Upper lobe of left lung (tissue), 6 donors: Measurements from ENCODE around the gene SHLD1. TPM values are rescaled to one million over a fixed set of nuclear protein-coding genes. Genes with fewer than 3 reads are reported as not detected.

Experiments
- ATAC-seq, 2 donors: fragments of 200-7000 bp; cut with Tn5 transposase; one replicate each; pipeline ENCODE4 v1.9.1; 2022; ENCODE audit warnings: mild to moderate bottlenecking in 2 of 2, moderate library complexity in 2 of 2; ENCODE audit not compliant: low FRiP score in 2 of 2
- DNase-seq, 2 donors: peaks; one replicate each; pipeline ENCODE4 v3.0.0-alpha.2; 2019 to 2020
- H3K27ac ChIP-seq, 4 donors: fragments of 200-600 bp; sonication (generic); one replicate each; pipeline ENCODE4 v1.5.1; 2016 to 2019
- H3K27me3 ChIP-seq, 4 donors: fragments of 200-600 bp; sonication (generic); one replicate each; pipeline ENCODE4 v1.5.1; 2017 to 2019
- H3K36me3 ChIP-seq, 4 donors: fragments of 200-600 bp; sonication (generic); one replicate each; pipeline ENCODE4 v1.5.1; 2016 to 2019
- H3K4me1 ChIP-seq, 4 donors: fragments of 200-600 bp; sonication (generic); one replicate each; pipeline ENCODE4 v1.5.1; 2018 to 2019
- H3K4me3 ChIP-seq, 4 donors: fragments of 200-600 bp; sonication (generic); one replicate each; pipeline ENCODE4 v1.5.1; 2017 to 2019; ENCODE audit warnings: mild to moderate bottlenecking in 2 of 4, moderate library complexity in 1 of 4
- H3K9me3 ChIP-seq, 4 donors: fragments of 200-600 bp; sonication (generic); one replicate each; pipeline ENCODE4 v1.5.1; 2018 to 2019
- CTCF ChIP-seq, 6 experiments: fragments of 450-650 bp in 4 of 6; fragments of 200-600 bp in 2 of 6; sonication (generic) in 2 of 6; IDR thresholded peaks; one replicate each; pipeline ENCODE4 v1.5.1; 2016 to 2019; ENCODE audit warnings: antibody characterized with exemption in 6 of 6
- EP300 ChIP-seq, 4 donors: sonication (generic); formaldehyde crosslinking; IDR thresholded peaks; one replicate each; pipeline ENCODE4 v1.5.1; 2017; ENCODE audit warnings: antibody characterized with exemption in 4 of 4, control low read depth in 2 of 4
- POLR2A ChIP-seq, 4 donors: fragments of 450-650 bp; IDR thresholded peaks; one replicate each; pipeline ENCODE4 v1.5.1; 2016 to 2017; ENCODE audit warnings: antibody characterized with exemption in 4 of 4, mild to moderate bottlenecking in 2 of 4
- POLR2AphosphoS5 ChIP-seq, 2 donors: sonication (generic); formaldehyde crosslinking; IDR thresholded peaks; one replicate each; pipeline ENCODE4 v1.5.1; 2017; ENCODE audit warnings: antibody characterized with exemption in 2 of 2
- WGBS, 2 donors: methylation state at CpG; one replicate each; pipeline ENCODE4 v1.1.5; 2017 to 2018; 5-methylcytosine and 5-hydroxymethylcytosine counted together
- total RNA-seq, 6 donors: library from RNA; depleted of rRNA in 4 of 6; stranded (reverse); fragments of >200 nt in 4 of 6; gene quantifications; one replicate each; pipeline versions ENCODE4 v1.1.0 to v1.2.1, GENCODE V29; 2016 to 2021
- donor health status: DM: no; HTN: no; CAD: no; lungs with moderate emphysema.
- donor health status: DM: no; HTN: yes; CAD: no; lungs with severe emphysema.

SHLD1 gene
- total RNA-seq, 6 donors from 2014 or later = 3.1 to 5.6 (median 4.5) TPM

GRCh38 chr20:5784735-5785134, 34.5 kb downstream of the SHLD1 start:
- DNase-seq (peak in 1 of 2 donors; percentile 86), ATAC-seq (peak in 1 of 2 donors; percentile 69)
- Histone ChIP-seq H3K36me3 (peaks cover 0 to 2% (median 0%) of the 10 kb centered on the region in 4 donors), H3K4me1 (peaks cover 9 to 33% (median 26%) of the 10 kb centered on the region in 4 donors), H3K27me3 (no peaks in the 10 kb centered on the region), H3K27ac (peak overlapping the region in 3 of 4 donors; percentile 3 to 40 (median 40)), H3K9me3 (no peaks in the 10 kb centered on the region), H3K4me3 (no peak overlapping the region)
- TF ChIP-seq CTCF (IDR thresholded peaks at IDR 0.05) (no peak), POLR2A (IDR thresholded peaks at IDR 0.05) (no peak), POLR2AphosphoS5 (IDR thresholded peaks at IDR 0.05) (no peak), EP300 (IDR thresholded peaks at IDR 0.05) (no peak)
- 61 to 88% methylated on average over 8 of the region's 8 CpGs for WGBS, 2 donors

- Histone ChIP-seq H3K4me3 (no peak overlapping the region), H3K36me3 (peaks cover 0 to 5% (median 0%) of the 10 kb centered on the region in 4 donors), H3K9me3 (no peaks in the 10 kb centered on the region), H3K4me1 (peaks cover 9 to 33% (median 26%) of the 10 kb centered on the region in 4 donors), H3K27ac (peak overlapping the region in 3 of 4 donors; percentile 3 to 40 (median 40)), H3K27me3 (no peaks in the 10 kb centered on the region)
- ATAC-seq (no peak), DNase-seq (no peak)
- TF ChIP-seq CTCF (IDR thresholded peaks at IDR 0.05) = no peak
- no peak for TF ChIP-seq POLR2A (IDR thresholded peaks at IDR 0.05)
- TF ChIP-seq EP300 (IDR thresholded peaks at IDR 0.05) = no peak
- TF ChIP-seq POLR2AphosphoS5 (IDR thresholded peaks at IDR 0.05) = no peak
- 80 to 85% methylated on average over 5 of the region's 5 CpGs for WGBS, 2 donors
Observed at GRCh38 chr20:5785146-5785545, 34.9 kb downstream of the SHLD1 start.

GRCh38 chr20:5786930-5787795, 37.0 kb downstream of the SHLD1 start:
- 73 to 90% methylated on average over 2 of the region's 2 CpGs for WGBS, 2 donors
- ATAC-seq = peak in 1 of 2 donors; percentile 65

GRCh38 chr20:5787796-5788165, 37.6 kb downstream of the SHLD1 start:
- TF ChIP-seq EP300 (IDR thresholded peaks at IDR 0.05) (no peak), POLR2AphosphoS5 (IDR thresholded peaks at IDR 0.05) (no peak), CTCF (IDR thresholded peaks at IDR 0.05) (no peak), POLR2A (IDR thresholded peaks at IDR 0.05) (no peak)
- Histone ChIP-seq H3K9me3 (no peaks in the 10 kb centered on the region), H3K4me3 (no peak overlapping the region), H3K27ac (peak overlapping the region in 1 of 4 donors; percentile 36), H3K4me1 (peaks cover 9 to 18% (median 16%) of the 10 kb centered on the region in 4 donors), H3K36me3 (peaks cover 0 to 5% (median 0%) of the 10 kb centered on the region in 4 donors), H3K27me3 (no peaks in the 10 kb centered on the region)
- DNase-seq = no peak
- no peak for ATAC-seq

More at GRCh38 chr20:5786930-5787795, 37.0 kb downstream of the SHLD1 start:
- no peak for DNase-seq
- H3K4me3 ChIP-seq = no peak overlapping the region
- H3K36me3 ChIP-seq = peaks cover 0 to 5% (median 0%) of the 10 kb centered on the region in 4 donors
- TF ChIP-seq POLR2A (IDR thresholded peaks at IDR 0.05) (no peak), POLR2AphosphoS5 (IDR thresholded peaks at IDR 0.05) (no peak), EP300 (IDR thresholded peaks at IDR 0.05) (no peak), CTCF (IDR thresholded peaks at IDR 0.05) (no peak)
- peak overlapping the region in 2 of 4 donors; percentile 1 to 36 for H3K27ac ChIP-seq
- H3K9me3 ChIP-seq = no peaks in the 10 kb centered on the region
- H3K27me3 ChIP-seq = no peaks in the 10 kb centered on the region
- peaks cover 9 to 18% (median 18%) of the 10 kb centered on the region in 4 donors for H3K4me1 ChIP-seq
